ENCODE results near the gene TTC36.

The TTC36 gene

GRCh38 chr11:118545533-118545932 lies 18.3 kb downstream of the TTC36 start:
- no peak overlapping the region for H3K4me3 ChIP-seq (IDR thresholded peaks at IDR 0.05; ENCODE audit: insufficient read depth, low read depth, low read length)
- no peaks in the 10 kb centered on the region for H3K79me2 ChIP-seq (ENCODE audit: insufficient read depth, low read depth)
- H3K27ac ChIP-seq = no peak overlapping the region
- no peaks in the 10 kb centered on the region for H3K36me3 ChIP-seq (ENCODE audit: insufficient read depth)
- no peaks in the 10 kb centered on the region for H3K27me3 ChIP-seq (ENCODE audit: insufficient read depth, low read depth)
- no peak overlapping the region for H3K9ac ChIP-seq
- TF ChIP-seq CTCF (conservative IDR thresholded peaks at IDR 0.05; ENCODE audit: low read depth, low read length) = no peak
- no peaks in the 10 kb centered on the region for H3K4me1 ChIP-seq (ENCODE audit: low read depth, poor library complexity, severe bottlenecking)
- H2AFZ ChIP-seq (ENCODE audit: low read depth) = no peak overlapping the region
- H3K4me2 ChIP-seq = no peak overlapping the region
- H4K20me1 ChIP-seq (ENCODE audit: insufficient read depth) = no peaks in the 10 kb centered on the region

DNA sequence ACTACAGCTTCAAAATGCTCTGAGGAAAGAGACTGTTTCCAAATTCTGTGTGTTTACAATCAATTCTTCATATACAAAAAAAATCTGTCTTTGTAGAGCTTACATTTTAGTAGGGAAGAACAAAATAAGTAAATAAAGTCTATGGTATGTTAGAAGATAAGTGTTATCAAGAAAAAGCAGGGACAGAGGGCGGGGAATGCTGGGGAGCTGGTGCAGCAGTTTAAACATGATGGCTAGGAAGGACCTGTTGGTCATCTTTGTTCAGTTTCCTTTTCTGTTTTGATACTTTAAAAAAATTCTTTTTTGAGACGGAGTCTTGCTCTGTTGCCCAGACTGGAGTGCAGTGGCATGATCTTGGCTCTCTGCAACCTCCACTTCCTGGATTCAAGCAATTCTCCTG lies 19.9 kb downstream of the TTC36 start:
- Histone ChIP-seq H3K79me2 (ENCODE audit: insufficient read depth, low read depth) (no peaks in the 10 kb centered on the region), H3K27me3 (ENCODE audit: insufficient read depth, low read depth) (no peaks in the 10 kb centered on the region), H3K4me3 (IDR thresholded peaks at IDR 0.05; ENCODE audit: insufficient read depth, low read depth, low read length) (no peak overlapping the region), H4K20me1 (ENCODE audit: insufficient read depth) (no peaks in the 10 kb centered on the region), H3K27ac (no peak overlapping the region), H3K9ac (no peak overlapping the region), H3K4me2 (no peak overlapping the region), H3K4me1 (ENCODE audit: low read depth, poor library complexity, severe bottlenecking) (no peaks in the 10 kb centered on the region), H3K36me3 (ENCODE audit: insufficient read depth) (no peaks in the 10 kb centered on the region), H2AFZ (ENCODE audit: low read depth) (no peak overlapping the region)
- no peak for TF ChIP-seq CTCF (conservative IDR thresholded peaks at IDR 0.05; ENCODE audit: low read depth, low read length)

DNA sequence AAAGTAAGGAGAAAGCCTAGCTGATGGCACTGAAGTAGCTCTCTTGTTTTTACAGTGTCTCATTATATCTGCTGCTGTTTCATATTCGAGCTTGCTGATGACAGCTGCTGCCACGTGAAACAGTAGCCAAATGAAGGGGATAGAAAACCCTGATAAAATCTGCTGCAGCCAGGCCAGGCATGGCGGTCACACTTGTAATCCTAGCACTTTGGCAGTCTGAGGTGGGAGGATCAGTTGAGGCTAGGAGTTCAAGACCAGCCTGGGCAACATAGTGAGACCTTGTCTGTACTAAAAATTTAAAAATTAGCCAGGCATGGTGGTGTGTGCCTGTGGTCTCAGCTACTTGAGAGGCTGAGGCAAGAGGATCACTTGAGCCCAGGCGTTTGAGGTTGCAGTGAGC lies 25.1 kb downstream of the TTC36 start:
- no peak overlapping the region for H3K27ac ChIP-seq
- H3K9ac ChIP-seq = no peak overlapping the region
- no peaks in the 10 kb centered on the region for H3K79me2 ChIP-seq (ENCODE audit: insufficient read depth, low read depth)
- TF ChIP-seq CTCF (conservative IDR thresholded peaks at IDR 0.05; ENCODE audit: low read depth, low read length) = no peak
- H2AFZ ChIP-seq (ENCODE audit: low read depth) = no peak overlapping the region
- no peak overlapping the region for H3K4me2 ChIP-seq
- H4K20me1 ChIP-seq (ENCODE audit: insufficient read depth) = no peaks in the 10 kb centered on the region
- no peaks in the 10 kb centered on the region for H3K36me3 ChIP-seq (ENCODE audit: insufficient read depth)
- H3K4me1 ChIP-seq (ENCODE audit: low read depth, poor library complexity, severe bottlenecking) = no peaks in the 10 kb centered on the region
- H3K4me3 ChIP-seq (IDR thresholded peaks at IDR 0.05; ENCODE audit: insufficient read depth, low read depth, low read length) = no peak overlapping the region
- no peaks in the 10 kb centered on the region for H3K27me3 ChIP-seq (ENCODE audit: insufficient read depth, low read depth)

- Histone ChIP-seq H3K27me3 (ENCODE audit: insufficient read depth, low read depth) (no peaks in the 10 kb centered on the region), H3K9ac (no peak overlapping the region), H3K4me1 (ENCODE audit: low read depth, poor library complexity, severe bottlenecking) (no peaks in the 10 kb centered on the region), H3K4me3 (IDR thresholded peaks at IDR 0.05; ENCODE audit: insufficient read depth, low read depth, low read length) (no peak overlapping the region), H3K27ac (no peak overlapping the region), H3K4me2 (no peak overlapping the region), H3K79me2 (ENCODE audit: insufficient read depth, low read depth) (no peaks in the 10 kb centered on the region), H4K20me1 (ENCODE audit: insufficient read depth) (no peaks in the 10 kb centered on the region), H2AFZ (ENCODE audit: low read depth) (no peak overlapping the region), H3K36me3 (ENCODE audit: insufficient read depth) (no peaks in the 10 kb centered on the region)
- no peak for TF ChIP-seq CTCF (conservative IDR thresholded peaks at IDR 0.05; ENCODE audit: low read depth, low read length)
These were observed 33.5 kb downstream of the TTC36 start for GRCh38 chr11:118560806-118561205.

- H3K36me3 ChIP-seq (ENCODE audit: insufficient read depth) = no peaks in the 10 kb centered on the region
- no peaks in the 10 kb centered on the region for H3K4me1 ChIP-seq (ENCODE audit: low read depth, poor library complexity, severe bottlenecking)
- TF ChIP-seq CTCF (conservative IDR thresholded peaks at IDR 0.05; ENCODE audit: low read depth, low read length) = no peak
- no peaks in the 10 kb centered on the region for H3K79me2 ChIP-seq (ENCODE audit: insufficient read depth, low read depth)
- no peak overlapping the region for H3K9ac ChIP-seq
- no peak overlapping the region for H3K4me2 ChIP-seq
- H3K27me3 ChIP-seq (ENCODE audit: insufficient read depth, low read depth) = no peaks in the 10 kb centered on the region
- no peak overlapping the region for H3K27ac ChIP-seq
- no peak overlapping the region for H3K4me3 ChIP-seq (IDR thresholded peaks at IDR 0.05; ENCODE audit: insufficient read depth, low read depth, low read length)
- no peaks in the 10 kb centered on the region for H4K20me1 ChIP-seq (ENCODE audit: insufficient read depth)
- H2AFZ ChIP-seq (ENCODE audit: low read depth) = no peak overlapping the region
These were observed 37.8 kb downstream of the TTC36 start for GRCh38 chr11:118565051-118565450.
